Testis (tissue), 2 donors: ENCODE measurements around the gene SAMD3.
"Not testable (repeated sequence)": the region's sequence is repeated elsewhere in the genome, so short reads cannot be mapped to it uniquely, and the experiment has no call there.

Experiments used
- POLR2A ChIP-seq: fragments of 450-650 bp; IDR thresholded peaks from one replicate; pipeline ENCODE4 v1.6.1; 2017; ENCODE audit warnings: antibody characterized with exemption, mild to moderate bottlenecking, moderate library complexity
- TF ChIP-seq, protein P1 (sequence below), 3 experiments: fragments of 450-650 bp in 2 of 3; fragments of 200-600 bp in 1 of 3; sonication (generic) in 1 of 3; IDR thresholded peaks; one replicate each; pipeline ENCODE4 v1.5.1; 2016 to 2019; ENCODE audit warnings: antibody characterized with exemption in 3 of 3, mild to moderate bottlenecking in 2 of 3, moderate library complexity in 1 of 3

DNA sequence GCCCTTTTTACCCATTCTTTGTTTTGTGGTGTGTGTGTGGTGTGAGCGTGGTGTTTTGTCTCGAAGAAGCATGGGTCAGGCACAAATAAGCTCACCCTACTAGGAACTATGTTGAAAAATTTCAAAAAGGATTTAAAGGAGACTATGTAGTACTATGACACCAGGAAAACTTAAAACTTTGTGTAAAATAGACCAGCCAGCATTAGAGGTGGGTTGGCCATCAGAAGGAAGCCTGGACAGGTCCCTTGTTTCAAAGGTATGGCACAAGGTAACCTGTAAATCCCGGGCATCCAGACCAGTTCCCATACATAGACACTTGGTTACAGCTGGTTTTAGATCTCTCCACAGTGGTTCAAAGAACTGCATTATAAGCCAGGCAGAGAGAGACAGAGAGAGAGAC is 38.8 kb upstream of the SAMD3 start:
- TF ChIP-seq, protein P1, sequence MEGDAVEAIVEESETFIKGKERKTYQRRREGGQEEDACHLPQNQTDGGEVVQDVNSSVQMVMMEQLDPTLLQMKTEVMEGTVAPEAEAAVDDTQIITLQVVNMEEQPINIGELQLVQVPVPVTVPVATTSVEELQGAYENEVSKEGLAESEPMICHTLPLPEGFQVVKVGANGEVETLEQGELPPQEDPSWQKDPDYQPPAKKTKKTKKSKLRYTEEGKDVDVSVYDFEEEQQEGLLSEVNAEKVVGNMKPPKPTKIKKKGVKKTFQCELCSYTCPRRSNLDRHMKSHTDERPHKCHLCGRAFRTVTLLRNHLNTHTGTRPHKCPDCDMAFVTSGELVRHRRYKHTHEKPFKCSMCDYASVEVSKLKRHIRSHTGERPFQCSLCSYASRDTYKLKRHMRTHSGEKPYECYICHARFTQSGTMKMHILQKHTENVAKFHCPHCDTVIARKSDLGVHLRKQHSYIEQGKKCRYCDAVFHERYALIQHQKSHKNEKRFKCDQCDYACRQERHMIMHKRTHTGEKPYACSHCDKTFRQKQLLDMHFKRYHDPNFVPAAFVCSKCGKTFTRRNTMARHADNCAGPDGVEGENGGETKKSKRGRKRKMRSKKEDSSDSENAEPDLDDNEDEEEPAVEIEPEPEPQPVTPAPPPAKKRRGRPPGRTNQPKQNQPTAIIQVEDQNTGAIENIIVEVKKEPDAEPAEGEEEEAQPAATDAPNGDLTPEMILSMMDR (IDR thresholded peaks at IDR 0.05) = not testable (repeated sequence)
- TF ChIP-seq POLR2A = not testable (repeated sequence)
